Body of pancreas (tissue), 4 donors: ENCODE measurements around the gene ADGRG3. TPM values are rescaled to one million over a fixed set of nuclear protein-coding genes. Genes with fewer than 3 reads are reported as not detected.
A peak's percentile ranks its signal among the peaks of the same experiment; 100 is the strongest.

Source experiments
- ATAC-seq: fragments of 150-250 bp; one replicate; pipeline ENCODE4 v1.9.1; 2016
- DNase-seq, 4 donors: peaks; one replicate each; pipeline ENCODE4 v3.0.0-alpha.2; 2019
- H3K27ac ChIP-seq, 4 donors: fragments of 200-600 bp; sonication (generic); 1 replicate in 3 of 4; 2 replicates in 1 of 4; pipeline versions ENCODE4 v1.5.1 to v1.6.1; 2016 to 2019; ENCODE audit warnings: mild to moderate bottlenecking in 1 of 4, mixed read lengths in 1 of 4, moderate library complexity in 1 of 4
- H3K27me3 ChIP-seq, 2 donors: fragments of 200-600 bp; sonication (generic); one replicate each; pipeline ENCODE4 v1.6.0; 2016; ENCODE audit warnings: mild to moderate bottlenecking in 1 of 2
- H3K36me3 ChIP-seq, 2 donors: fragments of 200-600 bp; sonication (generic); replicated peaks in 1 of 2; 2 replicates each; pipeline ENCODE4 v1.5.1; 2016; ENCODE audit warnings: low read depth in 2 of 2; ENCODE audit not compliant: insufficient read depth in 1 of 2
- H3K4me1 ChIP-seq: fragments of 200-600 bp; sonication (generic); one replicate; pipeline ENCODE4 v1.6.0; 2016
- H3K4me3 ChIP-seq, 2 donors: fragments of 200-600 bp; sonication (generic); 1 replicate in 1 of 2; 2 replicates in 1 of 2; pipeline ENCODE4 v1.5.1; 2016 to 2019
- H3K9me3 ChIP-seq, 3 donors: fragments of 200-600 bp; sonication (generic); 1 replicate in 2 of 3; 2 replicates in 1 of 3; pipeline ENCODE4 v1.5.1; 2016
- CTCF ChIP-seq, 7 experiments: fragments of 450-650 bp in 4 of 7; fragments of 200-600 bp in 3 of 7; sonication (generic) in 3 of 7; IDR thresholded peaks; one replicate each; pipeline ENCODE4 v1.5.1; 2016 to 2019; ENCODE audit warnings: antibody characterized with exemption in 7 of 7
- POLR2A ChIP-seq, 3 donors: fragments of 450-650 bp; IDR thresholded peaks; one replicate each; pipeline ENCODE4 v1.6.1; 2016; ENCODE audit warnings: antibody characterized with exemption in 3 of 3, mild to moderate bottlenecking in 2 of 3
- WGBS, 2 donors: methylation state at CpG; one replicate each; pipeline ENCODE4 v1.1.5; 2017; 5-methylcytosine and 5-hydroxymethylcytosine counted together
- intact Hi-C: fragments of 100-400 bp; cut with DNase I; formaldehyde crosslinking; loops from one replicate; pipeline ENCODE4 v1.15.1; 2023
- total RNA-seq, 2 donors: library from RNA; depleted of rRNA; stranded (reverse); fragments of >200 nt; gene quantifications; one replicate each; pipeline ENCODE4 v1.1.0, GENCODE V29; 2016

Gene ADGRG3
- total RNA-seq, 2 donors from 2014 or later, result 2.0 to 6.0 TPM

- Histone ChIP-seq H3K4me3 (no peak overlapping the region), H3K27me3 (no peaks in the 10 kb centered on the region), H3K9me3 (no peaks in the 10 kb centered on the region), H3K36me3 (no peaks in the 10 kb centered on the region), H3K27ac (peak overlapping the region in 3 of 4 donors; percentile 1 to 33 (median 5)), H3K4me1 (peaks cover 80% of the 10 kb centered on the region)
- 41 to 49% methylated on average over 5 to 15 of the region's 15 CpGs for WGBS, 2 donors
- TF ChIP-seq CTCF (IDR thresholded peaks at IDR 0.05) (no peak), POLR2A (IDR thresholded peaks at IDR 0.05) (no peak)
- no peak for ATAC-seq
- intact Hi-C loops, result no loop called here
- peak in 1 of 4 donors; percentile 45 for DNase-seq
Measured at GRCh38 chr16:57632568-57632967, 35.5 kb upstream of the ADGRG3 start.

- Histone ChIP-seq H3K27me3 (no peaks in the 10 kb centered on the region), H3K4me3 (no peak overlapping the region), H3K36me3 (no peaks in the 10 kb centered on the region), H3K4me1 (peaks cover 80% of the 10 kb centered on the region), H3K27ac (peak overlapping the region in 3 of 4 donors; percentile 22 to 30 (median 22)), H3K9me3 (no peaks in the 10 kb centered on the region)
- no peak for ATAC-seq
- no peak for DNase-seq
- WGBS, 2 donors, result 95% methylated on average over 5 to 11 of the region's 11 CpGs
- TF ChIP-seq POLR2A (IDR thresholded peaks at IDR 0.05), result no peak
- TF ChIP-seq CTCF (IDR thresholded peaks at IDR 0.05), result no peak
- intact Hi-C loops, result no loop called here
Measured at GRCh38 chr16:57633383-57634064, 34.6 kb upstream of the ADGRG3 start.

GRCh38 chr16:57634171-57634570 lies 33.9 kb upstream of the ADGRG3 start:
- Histone ChIP-seq H3K4me3 (no peak overlapping the region), H3K9me3 (no peaks in the 10 kb centered on the region), H3K36me3 (no peaks in the 10 kb centered on the region), H3K4me1 (peaks cover 84% of the 10 kb centered on the region), H3K27ac (peak overlapping the region in 3 of 4 donors; percentile 22 to 30 (median 22)), H3K27me3 (no peaks in the 10 kb centered on the region)
- ATAC-seq (no peak), DNase-seq (peak in 1 of 4 donors; percentile 41)
- intact Hi-C loops, result no loop called here
- WGBS, 2 donors, result 48% methylated on average over 4 of the region's 4 CpGs; no CpG with 5 or more reads in 1 of the 2 donors
- TF ChIP-seq CTCF (IDR thresholded peaks at IDR 0.05), result no peak
- no peak for TF ChIP-seq POLR2A (IDR thresholded peaks at IDR 0.05)

- no peaks in the 10 kb centered on the region for H3K27me3 ChIP-seq
- no peak overlapping the region for H3K4me3 ChIP-seq
- peak; percentile 62 to 80 (median 68) for DNase-seq
- no peak for TF ChIP-seq CTCF (IDR thresholded peaks at IDR 0.05)
- no peak for TF ChIP-seq POLR2A (IDR thresholded peaks at IDR 0.05)
- no peaks in the 10 kb centered on the region for H3K36me3 ChIP-seq
- peaks cover 89% of the 10 kb centered on the region for H3K4me1 ChIP-seq
- peak; percentile 75 for ATAC-seq
- H3K9me3 ChIP-seq, result no peaks in the 10 kb centered on the region
- peak overlapping the region; percentile 12 to 64 (median 50) for H3K27ac ChIP-seq
- intact Hi-C loops, result no loop called here
- WGBS, 2 donors, result 31 to 49% methylated on average over 7 to 16 of the region's 16 CpGs
Measured at GRCh38 chr16:57635266-57636097, 32.6 kb upstream of the ADGRG3 start.
